AG09319 (cell line): ENCODE results near the gene ZNF488.

Experiments
- DNase-seq: peaks from one replicate; pipeline ENCODE4 v3.0.0-alpha.2; 2010; ENCODE audit warnings: low read depth; ENCODE audit errors: extremely low read depth
- TF ChIP-seq, protein P1 (sequence below): IDR thresholded peaks from 2 replicates; pipeline ENCODE4 v1.5.1; 2011; ENCODE audit warnings: low read depth, mild to moderate bottlenecking, inconsistent platforms, low read length, moderate library complexity

The ZNF488 gene

DNA sequence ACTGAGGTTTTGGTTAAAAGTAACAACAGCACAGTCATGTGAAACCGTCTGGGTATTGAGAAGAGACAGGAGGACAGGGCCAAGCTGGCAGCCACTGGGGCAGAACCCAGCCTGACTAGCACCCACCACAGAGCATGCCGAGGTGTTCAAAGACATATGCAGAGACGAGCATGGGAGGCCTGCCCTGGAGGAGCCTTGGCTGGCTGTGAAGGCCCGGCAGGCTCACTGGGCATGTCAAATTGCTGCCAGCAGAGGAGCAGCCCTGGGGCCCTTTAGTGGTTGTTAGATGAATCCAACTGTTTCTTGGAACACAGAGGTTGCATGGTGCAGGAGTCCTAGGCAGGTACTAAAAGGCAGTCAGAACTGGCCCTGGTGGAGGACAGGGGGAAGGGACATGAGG is 66.8 kb downstream of the ZNF488 start:
- TF ChIP-seq, protein P1, sequence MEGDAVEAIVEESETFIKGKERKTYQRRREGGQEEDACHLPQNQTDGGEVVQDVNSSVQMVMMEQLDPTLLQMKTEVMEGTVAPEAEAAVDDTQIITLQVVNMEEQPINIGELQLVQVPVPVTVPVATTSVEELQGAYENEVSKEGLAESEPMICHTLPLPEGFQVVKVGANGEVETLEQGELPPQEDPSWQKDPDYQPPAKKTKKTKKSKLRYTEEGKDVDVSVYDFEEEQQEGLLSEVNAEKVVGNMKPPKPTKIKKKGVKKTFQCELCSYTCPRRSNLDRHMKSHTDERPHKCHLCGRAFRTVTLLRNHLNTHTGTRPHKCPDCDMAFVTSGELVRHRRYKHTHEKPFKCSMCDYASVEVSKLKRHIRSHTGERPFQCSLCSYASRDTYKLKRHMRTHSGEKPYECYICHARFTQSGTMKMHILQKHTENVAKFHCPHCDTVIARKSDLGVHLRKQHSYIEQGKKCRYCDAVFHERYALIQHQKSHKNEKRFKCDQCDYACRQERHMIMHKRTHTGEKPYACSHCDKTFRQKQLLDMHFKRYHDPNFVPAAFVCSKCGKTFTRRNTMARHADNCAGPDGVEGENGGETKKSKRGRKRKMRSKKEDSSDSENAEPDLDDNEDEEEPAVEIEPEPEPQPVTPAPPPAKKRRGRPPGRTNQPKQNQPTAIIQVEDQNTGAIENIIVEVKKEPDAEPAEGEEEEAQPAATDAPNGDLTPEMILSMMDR: no peak
- DNase-seq: no peak

- TF ChIP-seq, protein P1: no peak
- DNase-seq: no peak
Observed at GRCh38 chr10:47316131-47316530, 68.0 kb downstream of the ZNF488 start.
